ENCODE results near the gene USP30.
"Not testable (repeated sequence)": the region's sequence is repeated elsewhere in the genome, so short reads cannot be mapped to it uniquely, and the experiment has no call there.

USP30 gene

DNA sequence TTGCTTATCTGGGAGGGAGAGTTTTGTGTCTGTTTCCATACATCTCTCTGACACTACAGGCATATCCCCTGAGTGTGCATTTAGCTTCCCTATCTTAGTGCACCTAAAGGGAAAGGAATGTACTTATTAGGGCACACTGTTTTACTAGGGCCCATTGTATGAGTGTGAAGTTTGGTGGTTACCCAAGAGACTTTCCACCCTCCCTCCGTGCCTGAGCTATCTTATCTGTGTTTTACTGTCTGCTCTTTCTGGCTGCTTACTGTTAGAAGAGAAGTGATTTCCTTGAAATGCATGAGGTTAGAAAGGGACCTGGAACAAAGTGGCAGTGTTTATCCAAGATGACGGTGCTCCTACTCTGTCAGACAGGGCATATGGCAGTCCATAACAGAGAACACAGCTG lies 23.0 kb upstream of the USP30 start:
- H3K27ac Mint-ChIP-seq: no peak overlapping the region
- H3K4me1 Mint-ChIP-seq: peaks cover 19% of the 10 kb centered on the region
- DNase-seq: no peak
- TF ChIP-seq, protein P1, sequence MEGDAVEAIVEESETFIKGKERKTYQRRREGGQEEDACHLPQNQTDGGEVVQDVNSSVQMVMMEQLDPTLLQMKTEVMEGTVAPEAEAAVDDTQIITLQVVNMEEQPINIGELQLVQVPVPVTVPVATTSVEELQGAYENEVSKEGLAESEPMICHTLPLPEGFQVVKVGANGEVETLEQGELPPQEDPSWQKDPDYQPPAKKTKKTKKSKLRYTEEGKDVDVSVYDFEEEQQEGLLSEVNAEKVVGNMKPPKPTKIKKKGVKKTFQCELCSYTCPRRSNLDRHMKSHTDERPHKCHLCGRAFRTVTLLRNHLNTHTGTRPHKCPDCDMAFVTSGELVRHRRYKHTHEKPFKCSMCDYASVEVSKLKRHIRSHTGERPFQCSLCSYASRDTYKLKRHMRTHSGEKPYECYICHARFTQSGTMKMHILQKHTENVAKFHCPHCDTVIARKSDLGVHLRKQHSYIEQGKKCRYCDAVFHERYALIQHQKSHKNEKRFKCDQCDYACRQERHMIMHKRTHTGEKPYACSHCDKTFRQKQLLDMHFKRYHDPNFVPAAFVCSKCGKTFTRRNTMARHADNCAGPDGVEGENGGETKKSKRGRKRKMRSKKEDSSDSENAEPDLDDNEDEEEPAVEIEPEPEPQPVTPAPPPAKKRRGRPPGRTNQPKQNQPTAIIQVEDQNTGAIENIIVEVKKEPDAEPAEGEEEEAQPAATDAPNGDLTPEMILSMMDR (IDR thresholded peaks at IDR 0.05): no peak
- no peaks in the 10 kb centered on the region for H3K36me3 Mint-ChIP-seq (ENCODE audit: low read depth)
- H3K9me3 Mint-ChIP-seq: peaks cover 9% of the 10 kb centered on the region
- no peak overlapping the region for H3K4me3 Mint-ChIP-seq
- H3K27me3 Mint-ChIP-seq (ENCODE audit: low read depth, poor library complexity): peaks cover 31% of the 10 kb centered on the region

DNA sequence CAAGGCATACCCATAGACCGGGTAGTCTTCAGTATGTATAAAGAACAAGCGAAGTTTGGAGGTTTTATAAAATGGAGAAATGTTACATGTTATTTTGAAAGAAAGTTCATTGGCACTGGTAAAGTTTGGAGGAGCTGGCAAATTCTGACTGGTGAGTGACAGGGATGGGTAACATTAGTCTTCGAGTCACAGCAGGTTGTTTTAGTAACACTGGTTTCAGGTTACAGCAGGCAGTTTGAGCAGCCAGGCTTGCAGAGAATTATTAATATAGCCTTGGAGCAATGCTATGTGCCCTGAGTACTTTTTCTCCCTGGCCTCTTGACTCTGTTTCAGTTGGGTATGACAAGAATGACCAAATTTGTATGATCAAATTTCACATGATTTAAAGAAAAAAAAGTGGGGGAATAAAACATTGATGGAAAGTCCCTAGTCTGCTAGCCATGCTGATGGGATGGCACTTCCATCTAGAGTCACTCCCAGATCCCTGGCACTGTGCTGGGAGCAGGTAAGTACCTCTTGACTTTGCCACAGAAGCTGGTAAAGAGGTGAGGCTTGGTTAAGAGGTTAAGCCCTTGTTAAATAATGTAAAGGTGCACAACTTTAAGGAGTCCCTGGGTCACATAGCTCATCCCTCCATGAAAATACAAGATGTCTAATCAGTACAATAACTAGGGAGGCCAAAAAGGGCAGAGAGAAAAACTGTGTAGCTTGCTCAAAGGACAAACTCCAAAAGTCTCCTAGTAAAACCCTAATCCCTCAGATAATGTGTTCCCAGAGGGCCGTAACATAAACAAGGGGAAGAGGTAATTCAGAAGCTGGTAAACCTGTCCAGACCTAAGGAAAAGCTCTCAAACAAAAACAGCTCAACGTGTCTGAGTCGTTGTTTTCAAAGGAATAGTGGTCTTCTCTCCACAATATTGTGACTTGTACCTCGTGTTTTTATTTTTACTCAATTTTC lies 18.9 kb upstream of the USP30 start:
- H3K4me1 Mint-ChIP-seq: peaks cover 19% of the 10 kb centered on the region
- H3K27ac Mint-ChIP-seq: peak overlapping the region; percentile 84
- DNase-seq: no peak
- peaks cover 27% of the 10 kb centered on the region for H3K9me3 Mint-ChIP-seq
- H3K36me3 Mint-ChIP-seq (ENCODE audit: low read depth): no peaks in the 10 kb centered on the region
- H3K4me3 Mint-ChIP-seq: peak overlapping the region; percentile 28
- H3K27me3 Mint-ChIP-seq (ENCODE audit: low read depth, poor library complexity): peaks cover 22% of the 10 kb centered on the region
- TF ChIP-seq, protein P1 (IDR thresholded peaks at IDR 0.05): no peak

DNA sequence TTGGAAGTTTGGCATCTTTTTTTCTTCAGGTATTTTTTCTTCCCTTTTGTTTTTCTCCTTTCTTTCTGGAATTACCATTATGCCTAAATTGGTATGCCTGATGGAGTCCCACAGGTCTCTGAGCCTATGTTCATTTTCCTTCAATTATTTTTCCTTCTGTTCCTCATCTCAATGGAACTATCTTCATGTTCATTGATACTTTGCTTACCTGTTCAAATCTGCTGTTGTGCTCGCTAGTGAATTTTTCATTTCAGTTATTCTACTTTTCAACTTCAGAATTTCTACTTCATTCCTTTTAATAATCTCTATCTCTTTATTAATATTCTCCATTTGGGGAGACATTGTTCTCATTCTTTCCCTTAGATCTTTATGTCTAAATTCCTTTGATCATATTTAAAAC lies 15.4 kb upstream of the USP30 start:
- peaks cover 19% of the 10 kb centered on the region for H3K4me1 Mint-ChIP-seq
- H3K9me3 Mint-ChIP-seq: peaks cover 38% of the 10 kb centered on the region
- no peak overlapping the region for H3K4me3 Mint-ChIP-seq
- peaks cover 10% of the 10 kb centered on the region for H3K27me3 Mint-ChIP-seq (ENCODE audit: low read depth, poor library complexity)
- TF ChIP-seq, protein P1 (IDR thresholded peaks at IDR 0.05): no peak
- no peaks in the 10 kb centered on the region for H3K36me3 Mint-ChIP-seq (ENCODE audit: low read depth)
- no peak for DNase-seq
- H3K27ac Mint-ChIP-seq: no peak overlapping the region

- Mint-ChIP-seq H3K36me3 (ENCODE audit: low read depth) (no peaks in the 10 kb centered on the region), H3K27ac (no peak overlapping the region), H3K9me3 (peaks cover 10% of the 10 kb centered on the region), H3K27me3 (ENCODE audit: low read depth, poor library complexity) (peaks cover 31% of the 10 kb centered on the region), H3K4me1 (peaks cover 6% of the 10 kb centered on the region), H3K4me3 (no peak overlapping the region)
- TF ChIP-seq, protein P1 (IDR thresholded peaks at IDR 0.05): no peak
- DNase-seq: no peak
Observed at GRCh38 chr12:109044241-109044640, 8.1 kb upstream of the USP30 start.

GRCh38 chr12:109047081-109047805 lies 5.1 kb upstream of the USP30 start:
- TF ChIP-seq, protein P1 (IDR thresholded peaks at IDR 0.05): no peak
- H3K9me3 Mint-ChIP-seq: no peaks in the 10 kb centered on the region
- peaks cover 11% of the 10 kb centered on the region for H3K4me1 Mint-ChIP-seq
- no peaks in the 10 kb centered on the region for H3K36me3 Mint-ChIP-seq (ENCODE audit: low read depth)
- no peak overlapping the region for H3K4me3 Mint-ChIP-seq
- H3K27me3 Mint-ChIP-seq (ENCODE audit: low read depth, poor library complexity): peaks cover 33% of the 10 kb centered on the region
- DNase-seq: no peak
- H3K27ac Mint-ChIP-seq: peak overlapping the region; percentile 16

DNA sequence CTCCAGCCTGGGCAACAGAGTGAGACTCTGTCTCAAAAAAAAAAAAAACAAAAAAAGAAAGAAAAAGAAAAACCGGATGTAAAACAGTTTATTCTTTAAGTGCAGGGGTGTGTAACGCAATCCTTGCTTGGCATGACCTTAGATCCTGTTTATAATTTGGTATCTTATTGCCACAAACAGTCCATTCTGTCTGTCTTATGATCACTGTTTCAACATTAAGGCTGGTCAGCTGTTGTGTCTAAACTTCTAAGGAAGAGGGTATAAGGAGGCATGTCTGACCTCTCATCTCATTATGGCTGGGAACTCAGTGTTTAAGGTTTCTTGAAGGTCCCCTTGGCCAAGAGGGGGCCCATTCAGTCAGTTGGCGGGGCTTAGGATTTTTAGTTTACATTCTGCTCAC lies 3.7 kb upstream of the USP30 start:
- H3K27me3 Mint-ChIP-seq (ENCODE audit: low read depth, poor library complexity): peaks cover 18% of the 10 kb centered on the region
- DNase-seq; H3K9me3 Mint-ChIP-seq; H3K27ac Mint-ChIP-seq; H3K36me3 Mint-ChIP-seq (ENCODE audit: low read depth); H3K4me3 Mint-ChIP-seq: not testable (repeated sequence)
- H3K4me1 Mint-ChIP-seq: peaks cover 19% of the 10 kb centered on the region

DNA sequence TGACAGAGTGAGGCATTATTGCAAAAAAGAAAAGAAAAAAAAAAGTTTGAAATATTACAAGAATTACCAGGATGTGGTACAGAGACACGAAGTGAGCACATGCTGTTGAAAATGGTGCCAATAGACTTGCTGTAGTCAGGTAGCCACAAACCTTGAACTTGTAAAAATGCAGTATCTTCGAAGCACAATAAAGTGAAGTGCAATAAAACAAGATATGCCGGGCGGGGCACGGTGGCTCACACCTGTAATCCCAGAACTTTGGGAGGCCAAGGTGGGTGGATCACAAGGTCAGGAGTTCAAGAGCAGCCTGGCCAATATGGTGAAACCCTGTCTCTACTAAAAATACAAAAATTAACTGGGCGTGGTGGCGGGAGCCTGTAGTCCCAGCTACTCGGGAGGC lies 2.6 kb upstream of the USP30 start:
- not testable (repeated sequence) for H3K27ac Mint-ChIP-seq; H3K36me3 Mint-ChIP-seq (ENCODE audit: low read depth); H3K27me3 Mint-ChIP-seq (ENCODE audit: low read depth, poor library complexity); H3K4me3 Mint-ChIP-seq; DNase-seq; H3K9me3 Mint-ChIP-seq
- H3K4me1 Mint-ChIP-seq: peaks cover 24% of the 10 kb centered on the region
